Pulmonary artery endothelial cell (primary cell): ENCODE measurements around the gene KRT82. TPM values are rescaled to one million over a fixed set of nuclear protein-coding genes. Genes with fewer than 3 reads are reported as not detected.
"Not testable (repeated sequence)": the region's sequence is repeated elsewhere in the genome, so short reads cannot be mapped to it uniquely, and the experiment has no call there.

Experiments
- DNase-seq: peaks from one replicate; pipeline ENCODE4 v3.0.0-alpha.2; 2011; ENCODE audit warnings: low read depth, low spot score
- total RNA-seq: library from RNA; depleted of rRNA; stranded (reverse); fragments of >200 nt; gene quantifications from 2 replicates; pipeline ENCODE4 v1.2.3, GENCODE V29; 2014

The KRT82 gene
- total RNA-seq, 1 donor from 2014 or later: not detected

GRCh38 chr12:52346593-52346992 lies 59.5 kb downstream of the KRT82 start:
- no peak for DNase-seq

GRCh38 chr12:52345041-52345440 lies 61.1 kb downstream of the KRT82 start:
- DNase-seq: not testable (repeated sequence)

- DNase-seq: no peak
Observed at GRCh38 chr12:52344111-52344510, 62.0 kb downstream of the KRT82 start.

Other genes starting within 250 kb of the KRT82 start
- 2.0 and 4.9 TPM in 2 replicates for gene KRT80, start 214.3 kb downstream of the KRT82 start, total RNA-seq
- 288 and 399 TPM in 2 replicates for gene KRT7, start 173.1 kb downstream of the KRT82 start, total RNA-seq
- gene KRT86, start 131.7 kb downstream of the KRT82 start, total RNA-seq: 0.07 TPM in 1 of 2 replicates, not detected in the other
- gene KRT81, start 114.8 kb downstream of the KRT82 start, total RNA-seq: not detected in 2 replicates
- not detected in 2 replicates for gene KRT83, start 84.9 kb downstream of the KRT82 start, total RNA-seq
- under 0.01 TPM in 1 of 2 replicates, not detected in the other for gene KRT85, start 38.9 kb downstream of the KRT82 start, total RNA-seq
- gene KRT84, start 20.7 kb downstream of the KRT82 start, total RNA-seq: not detected in 2 replicates
- gene KRT75, start 28.0 kb upstream of the KRT82 start, total RNA-seq: not detected in 2 replicates
- gene KRT6B, start 45.8 kb upstream of the KRT82 start, total RNA-seq: 0.07 and 0.18 TPM in 2 replicates
- 0.07 TPM in 1 of 2 replicates, not detected in the other for gene KRT6C, start 67.5 kb upstream of the KRT82 start, total RNA-seq
- 0.79 and 12.6 TPM in 2 replicates for gene KRT6A, start 86.9 kb upstream of the KRT82 start, total RNA-seq
- gene KRT5, start 114.1 kb upstream of the KRT82 start, total RNA-seq: 0.66 and 2.0 TPM in 2 replicates
- not detected in 2 replicates for gene KRT71, start 146.8 kb upstream of the KRT82 start, total RNA-seq
- not detected in 2 replicates for gene KRT74, start 167.5 kb upstream of the KRT82 start, total RNA-seq
- not detected in 2 replicates for gene KRT72, start 195.1 kb upstream of the KRT82 start, total RNA-seq
- not detected in 2 replicates for gene KRT73, start 212.2 kb upstream of the KRT82 start, total RNA-seq
- not detected in 2 replicates for gene KRT2, start 245.9 kb upstream of the KRT82 start, total RNA-seq